ENCODE results near the gene RXRA.

Gene RXRA

GRCh38 chr9:134455934-134456755 lies 129.9 kb downstream of the RXRA start:
- Histone ChIP-seq H3K27me3 (ENCODE audit: low read length) (no peaks in the 10 kb centered on the region), H2AFZ (ENCODE audit: low read depth, low read length, severe bottlenecking) (no peak overlapping the region), H3K4me2 (ENCODE audit: low read depth, low read length, poor library complexity, severe bottlenecking) (no peak overlapping the region), H3K9me3 (ENCODE audit: insufficient read depth, low read length) (no peaks in the 10 kb centered on the region), H3K79me2 (ENCODE audit: insufficient read depth, low read length) (no peaks in the 10 kb centered on the region), H3F3A (ENCODE audit: insufficient read depth) (no peaks in the 10 kb centered on the region), H3K9me2 (replicated peaks; ENCODE audit: insufficient read depth, low read length) (no peaks in the 10 kb centered on the region), H4K20me1 (ENCODE audit: low read depth, low read length) (no peaks in the 10 kb centered on the region), H3K27ac (ENCODE audit: low read depth, low read length) (no peak overlapping the region), H3K4me3 (ENCODE audit: insufficient read depth, low read length, poor library complexity, severe bottlenecking) (no peak overlapping the region), H3K9ac (ENCODE audit: low read length) (no peak overlapping the region), H3K36me3 (ENCODE audit: low read length) (no peaks in the 10 kb centered on the region)
- no peak for TF ChIP-seq CTCF (IDR thresholded peaks at IDR 0.05; ENCODE audit: insufficient read depth, low read length, poor library complexity, severe bottlenecking)
- no peak for TF ChIP-seq EZH2phosphoT487 (conservative IDR thresholded peaks at IDR 0.05; ENCODE audit: low read length)

- Histone ChIP-seq H3K4me2 (ENCODE audit: low read depth, low read length, poor library complexity, severe bottlenecking) (no peak overlapping the region), H2AFZ (ENCODE audit: low read depth, low read length, severe bottlenecking) (no peak overlapping the region), H3K79me2 (ENCODE audit: insufficient read depth, low read length) (no peaks in the 10 kb centered on the region), H3K27me3 (ENCODE audit: low read length) (no peaks in the 10 kb centered on the region), H3F3A (ENCODE audit: insufficient read depth) (no peaks in the 10 kb centered on the region), H3K36me3 (ENCODE audit: low read length) (no peaks in the 10 kb centered on the region), H3K4me3 (ENCODE audit: insufficient read depth, low read length, poor library complexity, severe bottlenecking) (no peak overlapping the region), H4K20me1 (ENCODE audit: low read depth, low read length) (no peaks in the 10 kb centered on the region), H3K27ac (ENCODE audit: low read depth, low read length) (no peak overlapping the region), H3K9me2 (replicated peaks; ENCODE audit: insufficient read depth, low read length) (no peaks in the 10 kb centered on the region), H3K9me3 (ENCODE audit: insufficient read depth, low read length) (no peaks in the 10 kb centered on the region), H3K9ac (ENCODE audit: low read length) (no peak overlapping the region)
- TF ChIP-seq CTCF (IDR thresholded peaks at IDR 0.05; ENCODE audit: insufficient read depth, low read length, poor library complexity, severe bottlenecking) (no peak), EZH2phosphoT487 (conservative IDR thresholded peaks at IDR 0.05; ENCODE audit: low read length) (no peak)
Observed at GRCh38 chr9:134456756-134457305, 130.6 kb downstream of the RXRA start.

GRCh38 chr9:134457321-134458206 lies 131.3 kb downstream of the RXRA start:
- TF ChIP-seq EZH2phosphoT487 (conservative IDR thresholded peaks at IDR 0.05; ENCODE audit: low read length) (no peak), CTCF (IDR thresholded peaks at IDR 0.05; ENCODE audit: insufficient read depth, low read length, poor library complexity, severe bottlenecking) (no peak)
- H3K4me2 ChIP-seq (ENCODE audit: low read depth, low read length, poor library complexity, severe bottlenecking) = no peak overlapping the region
- no peaks in the 10 kb centered on the region for H3F3A ChIP-seq (ENCODE audit: insufficient read depth)
- H2AFZ ChIP-seq (ENCODE audit: low read depth, low read length, severe bottlenecking) = no peak overlapping the region
- H3K4me3 ChIP-seq (ENCODE audit: insufficient read depth, low read length, poor library complexity, severe bottlenecking) = no peak overlapping the region
- no peak overlapping the region for H3K27ac ChIP-seq (ENCODE audit: low read depth, low read length)
- no peaks in the 10 kb centered on the region for H3K79me2 ChIP-seq (ENCODE audit: insufficient read depth, low read length)
- H4K20me1 ChIP-seq (ENCODE audit: low read depth, low read length) = no peaks in the 10 kb centered on the region
- H3K36me3 ChIP-seq (ENCODE audit: low read length) = no peaks in the 10 kb centered on the region
- no peaks in the 10 kb centered on the region for H3K9me2 ChIP-seq (replicated peaks; ENCODE audit: insufficient read depth, low read length)
- no peaks in the 10 kb centered on the region for H3K27me3 ChIP-seq (ENCODE audit: low read length)
- no peak overlapping the region for H3K9ac ChIP-seq (ENCODE audit: low read length)
- no peaks in the 10 kb centered on the region for H3K9me3 ChIP-seq (ENCODE audit: insufficient read depth, low read length)

Measured in SU-DHL-6 (cell line).